Myocyte (in vitro differentiated cells): ENCODE data around the gene CROCC2. TPM values are rescaled to one million over a fixed set of nuclear protein-coding genes. Genes with fewer than 3 reads are reported as not detected.

Experiments used
- DNase-seq: peaks from one replicate; pipeline ENCODE4 v3.0.0-alpha.2; 2012; ENCODE audit warnings: low read depth
- total RNA-seq: library from RNA; depleted of rRNA; stranded (reverse); fragments of >200 nt; gene quantifications from 2 replicates; pipeline ENCODE4 v1.2.3, GENCODE V29; 2014

The CROCC2 gene
- total RNA-seq, 1 donor from 2014 or later, result not detected

- no peak for DNase-seq
Observed at GRCh38 chr2:240904216-240905175, 1.6 kb upstream of the CROCC2 start.

- no peak for DNase-seq
Observed at GRCh38 chr2:240905176-240905781, 857 bp upstream of the CROCC2 start.

- no peak for DNase-seq
Observed at GRCh38 chr2:240906911-240907590, 915 bp downstream of the CROCC2 start.

GRCh38 chr2:240909216-240909974 is 3.3 kb downstream of the CROCC2 start:
- peak; percentile 59 for DNase-seq

GRCh38 chr2:240911641-240912265 is 5.6 kb downstream of the CROCC2 start:
- DNase-seq, result no peak

GRCh38 chr2:240912878-240913809 is 7.0 kb downstream of the CROCC2 start:
- no peak for DNase-seq

GRCh38 chr2:240913810-240914644 is 7.9 kb downstream of the CROCC2 start:
- peak; percentile 45 for DNase-seq

GRCh38 chr2:240914645-240915525 is 8.7 kb downstream of the CROCC2 start:
- DNase-seq, result no peak

GRCh38 chr2:240915526-240916341 is 9.6 kb downstream of the CROCC2 start:
- DNase-seq, result no peak

GRCh38 chr2:240916571-240917008 is 10.5 kb downstream of the CROCC2 start:
- DNase-seq, result peak; percentile 41

GRCh38 chr2:240917009-240917683 is 11.0 kb downstream of the CROCC2 start:
- no peak for DNase-seq

- DNase-seq, result peak; percentile 54
Observed at GRCh38 chr2:240917684-240918257, 11.6 kb downstream of the CROCC2 start.

- no peak for DNase-seq
Observed at GRCh38 chr2:240918258-240919091, 12.3 kb downstream of the CROCC2 start.

GRCh38 chr2:240919161-240919781 is 13.1 kb downstream of the CROCC2 start:
- DNase-seq, result no peak
